Suppressor macrophage (primary cell): ENCODE measurements around the gene ATP1B4.
"Not testable (repeated sequence)": the region's sequence is repeated elsewhere in the genome, so short reads cannot be mapped to it uniquely, and the experiment has no call there.

Experiments used
- DNase-seq, 4 experiments: peaks; one replicate each; pipeline ENCODE4 v3.0.0-alpha.2; 2020 to 2022
- total RNA-seq, 17 experiments: gene quantifications; one replicate each; lab custom pipeline; 2026; ENCODE audit warnings: mixed read lengths in 6 of 17, inconsistent platforms in 3 of 17; lab: John Stamatoyannopoulos, UW

The ATP1B4 gene
- total RNA-seq, result 0.07 to 3.4 (median 0.21) reads per million in 17 experiments

- no peak for DNase-seq
These were observed at the start of gene ATP1B4 for GRCh38 chrX:120361764-120362305. Gene ATP1B4 (plus strand): TSS chrX:120362089. CDS start chrX:120362169, 80 bp downstream.

GRCh38 chrX:120315776-120316175 is 46.1 kb upstream of the ATP1B4 start:
- DNase-seq, result no peak

- DNase-seq, result peak in 1 of 4 experiments; percentile 12
These were observed 45.2 kb upstream of the ATP1B4 start for GRCh38 chrX:120316587-120317283.

- DNase-seq, result no peak
These were observed 43.5 kb upstream of the ATP1B4 start for GRCh38 chrX:120318411-120318810.

- no peak for DNase-seq
These were observed 40.2 kb upstream of the ATP1B4 start for GRCh38 chrX:120321520-120322281.

GRCh38 chrX:120331116-120331515 is 30.8 kb upstream of the ATP1B4 start:
- no peak for DNase-seq

GRCh38 chrX:120332394-120332793 is 29.5 kb upstream of the ATP1B4 start:
- DNase-seq, result no peak

- DNase-seq, result peak in 1 of 4 experiments; percentile 3
These were observed 27.7 kb upstream of the ATP1B4 start for GRCh38 chrX:120334151-120334550.

GRCh38 chrX:120334603-120335002 is 27.3 kb upstream of the ATP1B4 start:
- DNase-seq, result no peak

- DNase-seq, result peak in 2 of 4 experiments; percentile 24 to 28
These were observed 26.6 kb upstream of the ATP1B4 start for GRCh38 chrX:120335289-120335688.

GRCh38 chrX:120336899-120337298 is 25.0 kb upstream of the ATP1B4 start:
- no peak for DNase-seq

- not testable (repeated sequence) for DNase-seq
These were observed 17.3 kb upstream of the ATP1B4 start for GRCh38 chrX:120344566-120344965.

GRCh38 chrX:120350450-120351138 is 11.3 kb upstream of the ATP1B4 start:
- DNase-seq, result no peak

- no peak for DNase-seq
These were observed 5.8 kb upstream of the ATP1B4 start for GRCh38 chrX:120356084-120356483.

- no peak for DNase-seq
These were observed 4.7 kb upstream of the ATP1B4 start for GRCh38 chrX:120357186-120357585.

GRCh38 chrX:120358737-120359456 is 3.0 kb upstream of the ATP1B4 start:
- DNase-seq, result peak; percentile 24 to 56 (median 49)

GRCh38 chrX:120365320-120365719 is 3.4 kb downstream of the ATP1B4 start:
- DNase-seq, result peak in 3 of 4 experiments; percentile 3 to 40 (median 3)

- DNase-seq, result no peak
These were observed 4.1 kb downstream of the ATP1B4 start for GRCh38 chrX:120365968-120366367.

GRCh38 chrX:120366794-120367193 is 4.9 kb downstream of the ATP1B4 start:
- no peak for DNase-seq

GRCh38 chrX:120367402-120368109 is 5.7 kb downstream of the ATP1B4 start:
- no peak for DNase-seq

GRCh38 chrX:120372667-120373370 is 10.9 kb downstream of the ATP1B4 start:
- DNase-seq, result no peak
